H1 (cell line): ENCODE results near the gene C3orf22. TPM values are rescaled to one million over a fixed set of nuclear protein-coding genes. Genes with fewer than 3 reads are reported as not detected.

Experiments
- CTCF ChIA-PET: fragments of 300-600 bp; sonication (Branson Sonifier 250); formaldehyde crosslinking; loops from one replicate; lab custom pipeline; 2021; ENCODE audit not compliant: partially characterized antibody; lab: Charles Lee
- POLR2A ChIA-PET: fragments of 300-600 bp; sonication (Branson Sonifier 250); formaldehyde crosslinking; loops from one replicate; lab custom pipeline; 2021; ENCODE audit warnings: inconsistent platforms; ENCODE audit not compliant: partially characterized antibody; lab: Charles Lee
- DNase-seq, 2 experiments: peaks; one replicate each; pipeline versions ENCODE4 v3.0.0 to v3.0.0-alpha.2; 2010 to 2022; ENCODE audit warnings: low spot score in 2 of 2, low read depth in 1 of 2, mixed read lengths in 1 of 2
- FAIRE-seq: peaks from 2 replicates; lab custom pipeline; 2011; peaks lifted over from hg19 to GRCh38; lab: Jason Lieb, UNC
- H2AFZ ChIP-seq: 2 replicates; pipeline ENCODE4 v1.8.1; 2012; ENCODE audit warnings: low read length, inconsistent platforms
- H2AK5ac ChIP-seq: 2 replicates; pipeline ENCODE4 v1.6.1; 2013; ENCODE audit warnings: low read depth, low read length
- H2BK120ac ChIP-seq: replicated peaks from 2 replicates; pipeline ENCODE3; 2013; ENCODE audit warnings: low read depth, low read length, inconsistent platforms
- H2BK12ac ChIP-seq: 2 replicates; pipeline ENCODE4 v1.6.1; 2013; ENCODE audit warnings: low read depth, low read length
- H2BK15ac ChIP-seq: 2 replicates; pipeline ENCODE4 v1.6.1; 2013; ENCODE audit warnings: low read length
- H2BK20ac ChIP-seq: 2 replicates; pipeline ENCODE4 v1.6.1; 2013; ENCODE audit warnings: low read length
- H2BK5ac ChIP-seq: 2 replicates; pipeline ENCODE4 v1.6.1; 2013; ENCODE audit warnings: low read depth, low read length
- H3K14ac ChIP-seq: 2 replicates; pipeline ENCODE4 v1.6.1; 2013; ENCODE audit warnings: inconsistent platforms; ENCODE audit not compliant: insufficient read length
- H3K18ac ChIP-seq: 2 replicates; pipeline ENCODE4 v1.6.1; 2013; ENCODE audit warnings: low read length; ENCODE audit errors: extremely low read depth
- H3K23ac ChIP-seq: 2 replicates; pipeline ENCODE4 v1.6.1; 2013; ENCODE audit warnings: inconsistent platforms; ENCODE audit not compliant: insufficient read length
- H3K23me2 ChIP-seq: 2 replicates; pipeline ENCODE4 v1.6.1; 2013; ENCODE audit warnings: low read depth, low read length
- H3K27ac ChIP-seq: 2 replicates; pipeline ENCODE4 v1.6.1; 2011; ENCODE audit warnings: low read depth, low read length, inconsistent platforms
- H3K27me3 ChIP-seq, 4 experiments: replicated peaks in 1 of 4; 1 replicate in 1 of 4; 2 replicates in 3 of 4; pipeline versions ENCODE4 v1.6.1 to v1.8.1; 2011 to 2013; ENCODE audit warnings: low read length in 3 of 4, mild to moderate bottlenecking in 3 of 4, inconsistent platforms in 2 of 4, mixed read lengths in 2 of 4, moderate library complexity in 1 of 4; ENCODE audit not compliant: control insufficient read depth in 3 of 4, insufficient read depth in 3 of 4; ENCODE audit errors: extremely low read depth in 1 of 4
- H3K36me3 ChIP-seq, 4 experiments: 2 replicates each; pipeline versions ENCODE4 v1.6.1 to v1.8.1; 2011 to 2013; ENCODE audit warnings: mild to moderate bottlenecking in 4 of 4, low read length in 3 of 4, moderate library complexity in 2 of 4, control low read depth in 1 of 4, inconsistent platforms in 1 of 4; ENCODE audit not compliant: insufficient read depth in 4 of 4, control insufficient read depth in 2 of 4
- H3K4ac ChIP-seq: replicated peaks from 2 replicates; pipeline ENCODE3; 2013; ENCODE audit warnings: low read length, low read depth, mixed read lengths, inconsistent platforms; ENCODE audit not compliant: insufficient read length
- H3K4me1 ChIP-seq, 4 experiments: replicated peaks in 1 of 4; 1 replicate in 1 of 4; 2 replicates in 3 of 4; pipeline versions ENCODE4 v1.6.1 to v1.8.1; 2011 to 2013; ENCODE audit warnings: low read length in 3 of 4, inconsistent platforms in 2 of 4, mixed read lengths in 1 of 4; ENCODE audit not compliant: insufficient read depth in 4 of 4, control insufficient read depth in 3 of 4
- H3K4me2 ChIP-seq, 2 experiments: 2 replicates each; pipeline versions ENCODE4 v1.6.1 to v1.8.1; 2011 to 2013; ENCODE audit warnings: low read depth in 2 of 2, low read length in 2 of 2, control low read depth in 1 of 2, inconsistent platforms in 1 of 2, mild to moderate bottlenecking in 1 of 2; ENCODE audit not compliant: insufficient read depth in 1 of 2
- H3K4me3 ChIP-seq, 4 experiments: fragments of 200-600, 300-600 bp in 1 of 4; sonication (generic), shearing (Covaris generic), sonication (Bioruptor Twin) in 1 of 4; 2 replicates each; pipeline versions ENCODE4 v1.5.1 to v1.8.1; 2011 to 2016; ENCODE audit warnings: low read length in 4 of 4, low read depth in 3 of 4, control low read depth in 2 of 4, inconsistent platforms in 2 of 4, mild to moderate bottlenecking in 2 of 4, mixed read lengths in 1 of 4, moderate library complexity in 1 of 4; ENCODE audit not compliant: insufficient read depth in 2 of 4; ENCODE audit errors: extremely low read depth in 1 of 4
- H3K56ac ChIP-seq: replicated peaks from 2 replicates; pipeline ENCODE3; 2013; ENCODE audit warnings: low read depth, mild to moderate bottlenecking, mixed read lengths, low read length, inconsistent platforms; ENCODE audit not compliant: insufficient read length
- H3K79me1 ChIP-seq: 2 replicates; pipeline ENCODE4 v1.6.1; 2013; ENCODE audit warnings: low read depth, low read length, control low read depth
- H3K79me2 ChIP-seq, 2 experiments: 2 replicates each; pipeline versions ENCODE4 v1.6.1 to v1.8.1; 2012 to 2013; ENCODE audit warnings: low read length in 2 of 2, mild to moderate bottlenecking in 2 of 2, inconsistent platforms in 1 of 2; ENCODE audit not compliant: insufficient read depth in 2 of 2, control insufficient read depth in 1 of 2
- H3K9ac ChIP-seq, 4 experiments: replicated peaks in 1 of 4; 1 replicate in 1 of 4; 2 replicates in 3 of 4; pipeline versions ENCODE4 v1.6.1 to v1.8.1; 2011 to 2013; ENCODE audit warnings: low read depth in 3 of 4, low read length in 3 of 4, control low read depth in 2 of 4, mild to moderate bottlenecking in 2 of 4, moderate library complexity in 2 of 4, inconsistent platforms in 1 of 4; ENCODE audit errors: extremely low read depth in 1 of 4
- H3K9me3 ChIP-seq, 2 experiments: 2 replicates each; pipeline versions ENCODE4 v1.6.1 to v1.8.1; 2012 to 2013; ENCODE audit warnings: mild to moderate bottlenecking in 2 of 2, moderate library complexity in 2 of 2, control low read depth in 1 of 2, inconsistent platforms in 1 of 2, low read depth in 1 of 2, low read length in 1 of 2, mixed read lengths in 1 of 2; ENCODE audit not compliant: insufficient read depth in 2 of 2
- H4K20me1 ChIP-seq, 2 experiments: replicated peaks in 1 of 2; 2 replicates each; pipeline versions ENCODE3 to v1.8.1; 2011 to 2013; ENCODE audit warnings: inconsistent platforms in 2 of 2, low read length in 2 of 2, mild to moderate bottlenecking in 1 of 2; ENCODE audit not compliant: insufficient read depth in 2 of 2, control insufficient read depth in 1 of 2
- H4K5ac ChIP-seq: 2 replicates; pipeline ENCODE4 v1.6.1; 2013; ENCODE audit warnings: low read length, low read depth, mixed read lengths, inconsistent platforms; ENCODE audit not compliant: insufficient read length
- H4K8ac ChIP-seq: 2 replicates; pipeline ENCODE4 v1.8.0; 2013; ENCODE audit warnings: mild to moderate bottlenecking, moderate library complexity, low read length, inconsistent platforms; ENCODE audit not compliant: insufficient read depth; ENCODE audit errors: extremely low read depth
- H4K91ac ChIP-seq: replicated peaks from 2 replicates; pipeline ENCODE3; 2013; ENCODE audit warnings: low read length, mixed read lengths, inconsistent platforms; ENCODE audit not compliant: insufficient read length
- CBX5 ChIP-seq: fragments of 300-800, 300-1000 bp; sonication (generic); IDR thresholded peaks from 2 replicates; pipeline ENCODE4 v1.7.1; 2016; ENCODE audit warnings: antibody characterized with exemption, low read length, low read depth
- GTF2F1 ChIP-seq: IDR thresholded peaks from 2 replicates; pipeline ENCODE4 v1.6.1; 2012; ENCODE audit warnings: low read depth, low read length, improper control_type of control experiment, borderline replicate concordance
- JUN ChIP-seq: IDR thresholded peaks from 2 replicates; pipeline ENCODE4 v1.6.1; 2011; ENCODE audit warnings: low read depth, mild to moderate bottlenecking, improper control_type of control experiment, low read length
- JUND ChIP-seq: IDR thresholded peaks from 2 replicates; pipeline ENCODE4 v1.6.1; 2011; ENCODE audit warnings: mild to moderate bottlenecking, improper control_type of control experiment, low read length
- SUZ12 ChIP-seq: fragments of 200-600 bp; sonication (generic); IDR thresholded peaks from 2 replicates; pipeline ENCODE4 v1.6.1; 2012; ENCODE audit warnings: mild to moderate bottlenecking, inconsistent platforms, low read length, moderate library complexity, mixed read lengths
- ZNF274 ChIP-seq: IDR thresholded peaks from 2 replicates; pipeline ENCODE4 v1.7.0; 2012; ENCODE audit warnings: low read length, borderline replicate concordance; ENCODE audit errors: extremely low read depth
- WGBS, 2 experiments: shearing (Covaris generic) in 1 of 2; methylation state at CpG; one replicate each; pipeline versions ENCODE4 v1.1.6 to v1.1.7; 2013 to 2015; ENCODE audit warnings: low lambda C conversion rate in 2 of 2, mixed read lengths in 2 of 2, inconsistent platforms in 1 of 2, low coverage in 1 of 2, missing lambda C conversion rate in 1 of 2; ENCODE audit not compliant: insufficient replicate concordance in 2 of 2, insufficient coverage in 1 of 2, insufficient read length in 1 of 2; ENCODE audit errors: extremely low coverage in 1 of 2, missing lambda C conversion rate in 1 of 2; 5-methylcytosine and 5-hydroxymethylcytosine counted together
- polyA plus RNA-seq, 7 experiments: library from polyadenylated mRNA; depleted of rRNA in 3 of 7; stranded (reverse) in 5 of 7; unstranded in 2 of 7; fragments of >200 nt in 5 of 7; fragments of 200-250 nt in 2 of 7; gene quantifications; 1 replicate in 5 of 7; 2 replicates in 1 of 7; 4 replicates in 1 of 7; pipeline versions ENCODE4 v1.2.1 to v1.2.3, GENCODE V29; 2011 to 2013; ENCODE audit warnings: missing spikeins in 2 of 7, mixed read lengths in 2 of 7
- total RNA-seq: library from RNA; stranded (reverse); fragmentation: NEBNext Ultra II Directional; extraction: Animal tissue kit (Norgen Biotek cat#: 25700); gene quantifications from 2 replicates; pipeline ENCODE4 v1.2.1, GENCODE V29; 2021

Gene C3orf22
- total and polyA plus RNA-seq, 2 of the 8 experiments (the other 6 are each of a cell fraction or from before 2014, with no cell fraction given), result not detected

DNA sequence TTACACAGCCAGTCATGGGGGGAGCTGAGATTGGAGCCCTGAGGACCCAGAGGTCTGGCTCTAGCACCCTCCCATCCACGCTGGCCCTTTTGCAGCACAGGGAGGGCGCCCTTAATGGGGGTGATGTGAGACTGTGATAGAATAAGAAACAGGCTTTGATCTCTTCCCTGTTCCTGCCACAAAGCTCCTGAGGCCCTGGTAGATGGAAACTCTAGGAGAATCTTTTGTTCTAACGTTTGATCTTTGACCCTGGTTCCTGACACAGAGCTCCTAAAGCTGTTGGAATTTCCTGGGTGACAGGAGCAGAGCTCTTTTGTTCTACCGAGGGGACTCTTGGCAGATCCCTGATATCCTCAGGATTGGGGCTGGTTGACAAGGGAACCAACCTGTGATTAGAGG is 40.0 kb downstream of the C3orf22 start:
- POLR2A ChIA-PET, result no interaction called here
- Histone ChIP-seq H4K5ac (no peak overlapping the region), H3K4ac (no peak overlapping the region), H3K36me3 (no peaks in the 10 kb centered on the region), H2BK20ac (no peak overlapping the region), H3K23ac (no peak overlapping the region), H2AK5ac (no peak overlapping the region), H2AFZ (no peak overlapping the region), H3K79me2 (no peaks in the 10 kb centered on the region), H2BK12ac (no peak overlapping the region), H2BK15ac (no peak overlapping the region)
- no peak for FAIRE-seq
- TF ChIP-seq SUZ12 (no peak), CBX5 (no peak), ZNF274 (no peak), GTF2F1 (no peak), JUND (no peak), JUN (no peak)
- TF ChIP-seq, all 59 proteins: peak for 0
- Histone ChIP-seq H3K4me2 (no peak overlapping the region), H3K4me1 (peaks cover 0 to 6% (median 5%) of the 10 kb centered on the region in 4 experiments; a peak in 5 of 7 replicates), H3K14ac (no peak overlapping the region), H3K79me1 (no peaks in the 10 kb centered on the region), H4K20me1 (no peaks in the 10 kb centered on the region), H3K9me3 (no peaks in the 10 kb centered on the region), H4K91ac (no peak overlapping the region), H3K9ac (no peak overlapping the region), H3K18ac (no peak overlapping the region), H3K23me2 (no peaks in the 10 kb centered on the region; the same call in 1 of the 2 replicates), H3K4me3 (no peak overlapping the region), H2BK120ac (no peak overlapping the region), H2BK5ac (no peak overlapping the region), H3K27ac (no peak overlapping the region), H4K8ac (no peak overlapping the region), H3K27me3 (peaks cover 0 to 11% (median 8%) of the 10 kb centered on the region in 4 experiments; a peak in 5 of 7 replicates), H3K56ac (no peak overlapping the region)
- no peak for DNase-seq
- CTCF ChIA-PET, result interaction anchor here (0.6 to 1.2 kb wide), 7 partner anchors 14 to 162 kb away, joined by 3 to 6 read pairs (median 3); no protein-coding TSS in a partner anchor
- 79% methylated on average over 4 of the region's 4 CpGs; no CpG with 5 or more reads in 1 of the 2 experiments for WGBS, 2 experiments
